Measurements from ENCODE around the gene POLA1.
"Not testable (repeated sequence)": the region's sequence is repeated elsewhere in the genome, so short reads cannot be mapped to it uniquely, and the experiment has no call there.

POLA1 gene, protein sequence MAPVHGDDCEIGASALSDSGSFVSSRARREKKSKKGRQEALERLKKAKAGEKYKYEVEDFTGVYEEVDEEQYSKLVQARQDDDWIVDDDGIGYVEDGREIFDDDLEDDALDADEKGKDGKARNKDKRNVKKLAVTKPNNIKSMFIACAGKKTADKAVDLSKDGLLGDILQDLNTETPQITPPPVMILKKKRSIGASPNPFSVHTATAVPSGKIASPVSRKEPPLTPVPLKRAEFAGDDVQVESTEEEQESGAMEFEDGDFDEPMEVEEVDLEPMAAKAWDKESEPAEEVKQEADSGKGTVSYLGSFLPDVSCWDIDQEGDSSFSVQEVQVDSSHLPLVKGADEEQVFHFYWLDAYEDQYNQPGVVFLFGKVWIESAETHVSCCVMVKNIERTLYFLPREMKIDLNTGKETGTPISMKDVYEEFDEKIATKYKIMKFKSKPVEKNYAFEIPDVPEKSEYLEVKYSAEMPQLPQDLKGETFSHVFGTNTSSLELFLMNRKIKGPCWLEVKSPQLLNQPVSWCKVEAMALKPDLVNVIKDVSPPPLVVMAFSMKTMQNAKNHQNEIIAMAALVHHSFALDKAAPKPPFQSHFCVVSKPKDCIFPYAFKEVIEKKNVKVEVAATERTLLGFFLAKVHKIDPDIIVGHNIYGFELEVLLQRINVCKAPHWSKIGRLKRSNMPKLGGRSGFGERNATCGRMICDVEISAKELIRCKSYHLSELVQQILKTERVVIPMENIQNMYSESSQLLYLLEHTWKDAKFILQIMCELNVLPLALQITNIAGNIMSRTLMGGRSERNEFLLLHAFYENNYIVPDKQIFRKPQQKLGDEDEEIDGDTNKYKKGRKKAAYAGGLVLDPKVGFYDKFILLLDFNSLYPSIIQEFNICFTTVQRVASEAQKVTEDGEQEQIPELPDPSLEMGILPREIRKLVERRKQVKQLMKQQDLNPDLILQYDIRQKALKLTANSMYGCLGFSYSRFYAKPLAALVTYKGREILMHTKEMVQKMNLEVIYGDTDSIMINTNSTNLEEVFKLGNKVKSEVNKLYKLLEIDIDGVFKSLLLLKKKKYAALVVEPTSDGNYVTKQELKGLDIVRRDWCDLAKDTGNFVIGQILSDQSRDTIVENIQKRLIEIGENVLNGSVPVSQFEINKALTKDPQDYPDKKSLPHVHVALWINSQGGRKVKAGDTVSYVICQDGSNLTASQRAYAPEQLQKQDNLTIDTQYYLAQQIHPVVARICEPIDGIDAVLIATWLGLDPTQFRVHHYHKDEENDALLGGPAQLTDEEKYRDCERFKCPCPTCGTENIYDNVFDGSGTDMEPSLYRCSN (N-terminal part only)

DNA sequence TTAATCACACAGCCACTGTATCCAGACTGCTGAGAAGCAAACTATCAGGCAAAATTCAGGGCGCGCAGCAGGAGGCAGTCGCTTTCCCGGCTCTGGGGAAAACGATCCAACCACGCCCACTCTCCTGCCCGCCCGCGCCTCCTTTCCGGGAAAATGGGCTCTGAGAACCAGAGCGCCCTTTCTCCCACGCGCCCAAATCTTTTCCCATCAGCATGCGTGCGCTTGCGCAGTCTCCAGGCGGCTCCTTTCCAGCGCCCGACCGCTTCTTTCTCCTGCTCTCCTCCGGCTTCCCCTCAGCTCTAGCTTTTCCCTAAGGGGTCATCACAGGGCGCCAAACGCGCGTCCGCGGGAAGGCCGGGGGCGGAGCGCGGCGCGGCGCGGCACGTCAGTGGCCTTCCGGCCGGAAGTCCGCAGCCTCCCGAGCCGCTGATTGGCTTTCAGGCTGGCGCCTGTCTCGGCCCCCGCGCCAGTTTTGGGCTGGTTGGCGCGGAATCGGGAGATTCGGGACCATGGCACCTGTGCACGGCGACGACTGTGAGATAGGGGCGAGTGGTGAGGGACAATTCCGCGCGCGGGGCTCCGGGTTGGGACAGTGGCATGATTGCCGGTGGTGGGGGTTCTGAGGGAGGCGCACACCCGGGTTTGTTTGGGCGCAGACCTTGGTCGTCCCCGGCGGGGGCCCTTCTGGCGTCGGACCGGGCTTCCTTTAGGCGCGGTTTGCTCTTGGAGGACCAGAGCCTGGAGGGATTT lies at the start of gene POLA1:
Gene POLA1 (plus strand): TSS at position 466 of the 750 bp plus-strand sequence. CDS start 44 bp downstream, at position 510.
- peak; percentile 69 for DNase-seq

DNA sequence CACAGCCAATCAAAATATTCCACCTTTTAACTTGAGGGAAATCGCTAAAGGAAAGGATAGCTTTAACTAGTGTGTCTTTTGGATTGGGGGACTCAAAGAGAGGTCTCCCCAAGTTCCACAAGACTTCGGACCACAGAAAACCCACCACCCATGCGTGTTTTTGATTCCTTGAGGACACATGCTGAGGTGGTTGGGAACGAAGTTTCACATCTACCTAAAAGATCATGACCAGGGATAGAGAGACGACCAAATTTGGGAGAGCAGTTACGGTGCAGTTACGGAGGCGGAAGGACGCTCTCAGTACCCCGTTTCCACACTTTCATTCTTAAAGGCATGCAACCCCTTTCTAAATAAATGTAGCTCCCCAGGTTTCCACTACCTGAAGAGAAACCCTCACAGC lies 47.7 kb upstream of the POLA1 start:
- no peak for DNase-seq

DNA sequence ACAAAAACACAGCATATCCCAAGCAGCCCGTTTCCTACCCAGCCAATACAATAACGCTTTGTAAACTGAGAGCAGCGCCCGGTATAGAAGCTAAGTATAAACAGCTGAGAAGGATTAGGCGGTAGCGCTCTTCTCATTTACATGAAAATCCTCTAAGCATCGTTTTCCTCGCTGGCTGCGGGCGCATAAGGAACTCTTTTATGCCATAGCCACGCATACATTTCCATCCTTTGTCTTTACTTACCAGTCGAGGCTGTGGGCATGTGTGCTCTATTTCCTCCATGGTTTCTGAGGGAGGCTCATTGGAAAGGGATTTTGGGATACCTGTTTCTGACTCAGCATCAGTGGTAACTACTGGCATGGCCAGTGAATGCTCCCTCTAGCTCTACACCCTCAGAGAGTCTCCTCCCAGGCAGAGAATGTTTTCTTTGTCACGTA lies 47.0 kb upstream of the POLA1 start:
- DNase-seq = no peak

DNA sequence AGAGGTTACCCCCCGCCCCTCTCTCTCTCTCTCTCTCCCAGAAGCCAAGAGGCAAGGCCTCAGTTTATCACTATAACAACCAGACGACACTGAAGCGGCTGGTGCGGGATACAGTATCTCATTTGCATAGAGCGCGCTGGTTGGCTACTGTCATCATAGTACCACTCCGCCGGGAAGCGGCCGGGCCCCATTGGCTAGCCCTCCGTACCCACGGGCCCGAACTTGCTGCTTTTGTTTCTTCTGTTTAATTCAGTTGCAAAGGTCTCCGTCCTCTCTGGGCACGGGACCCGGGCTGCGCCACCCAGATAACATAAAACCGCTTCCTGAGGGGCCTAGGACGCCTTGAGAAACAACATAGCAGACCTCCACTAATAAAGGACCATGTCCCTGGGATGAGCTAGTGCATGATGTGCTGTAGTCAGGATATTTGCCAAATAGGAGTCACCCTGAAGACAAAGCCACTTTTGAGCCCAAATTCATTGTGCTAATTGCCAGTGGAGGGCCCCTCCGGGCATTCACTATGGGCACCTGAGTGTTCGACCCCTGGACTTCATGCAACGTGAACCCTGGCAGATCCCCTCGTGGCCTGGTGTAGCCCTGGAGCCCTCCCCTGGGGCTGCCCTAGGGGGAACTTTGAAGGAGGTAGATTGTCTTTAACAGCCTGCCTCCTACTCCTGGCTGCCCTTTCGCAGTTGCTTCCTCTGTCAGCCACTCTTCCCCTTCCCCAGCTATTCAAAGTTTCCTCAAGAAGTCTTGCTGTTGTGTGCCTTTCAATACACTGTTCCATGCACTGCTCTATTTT lies 46.3 kb upstream of the POLA1 start, which contains the start of gene PCYT1B:
Gene PCYT1B (minus strand): TSS at position 91 of the 802 bp plus-strand sequence. CDS start 242 bp downstream, outside the sequence.
- DNase-seq = peak; percentile 57

DNA sequence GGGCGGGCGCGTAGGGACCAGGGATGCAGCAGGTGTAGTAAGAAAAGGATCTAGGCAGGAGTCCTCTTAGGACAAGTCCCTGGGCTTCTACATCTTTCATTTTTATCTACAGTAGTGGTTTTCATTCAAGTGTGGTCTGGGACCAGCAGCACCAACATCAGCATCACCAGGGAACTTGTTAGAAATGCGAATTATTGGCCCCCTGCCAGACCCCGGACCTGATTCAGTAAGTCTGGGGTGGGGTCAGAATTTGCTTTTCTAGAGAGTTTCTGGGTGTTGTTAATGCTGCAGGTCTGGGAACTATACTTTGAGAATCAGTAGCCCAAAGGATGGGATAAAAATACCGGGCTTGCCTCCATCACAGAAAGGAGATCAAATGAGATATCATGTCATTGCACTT lies 45.2 kb upstream of the POLA1 start:
- DNase-seq = no peak

DNA sequence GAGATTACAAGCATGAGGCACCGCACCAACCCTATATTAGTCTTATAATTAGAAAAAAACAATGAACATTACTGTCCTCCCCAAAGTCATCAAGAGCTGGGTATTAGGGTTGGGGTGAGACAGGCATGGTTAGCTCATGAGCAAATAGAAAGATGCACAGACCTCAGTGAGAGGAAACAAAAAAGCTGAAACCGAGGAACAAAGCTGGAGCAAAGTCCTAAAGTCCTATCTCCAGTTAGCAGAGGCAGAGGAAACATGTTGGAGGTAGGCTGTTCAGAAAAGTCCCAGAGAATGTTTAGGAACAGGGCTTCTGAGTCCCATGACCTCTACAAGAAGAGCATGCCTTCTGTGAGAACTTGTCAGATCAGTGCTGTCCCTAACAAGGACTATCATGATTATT lies 41.9 kb upstream of the POLA1 start:
- no peak for DNase-seq

DNA sequence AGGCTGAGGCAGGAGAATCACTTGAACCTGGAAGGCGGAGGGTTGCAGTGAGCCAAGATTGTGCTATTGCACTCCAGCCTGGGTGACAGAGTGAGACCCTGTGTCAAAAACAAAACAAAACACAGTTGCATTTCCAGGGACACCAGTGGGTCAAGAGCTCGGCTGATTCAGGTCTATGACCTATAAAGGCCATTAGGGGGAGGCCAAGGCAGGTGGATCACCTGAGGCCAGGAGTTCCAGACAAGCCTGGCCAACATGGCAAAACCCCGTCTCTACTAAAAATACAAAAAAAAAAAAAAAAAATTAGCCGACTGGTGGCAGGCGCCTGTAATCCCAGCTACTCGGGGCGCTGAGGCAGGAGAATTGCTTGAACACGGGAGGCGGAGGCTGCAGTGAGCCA lies 38.0 kb upstream of the POLA1 start:
- not testable (repeated sequence) for DNase-seq

DNA sequence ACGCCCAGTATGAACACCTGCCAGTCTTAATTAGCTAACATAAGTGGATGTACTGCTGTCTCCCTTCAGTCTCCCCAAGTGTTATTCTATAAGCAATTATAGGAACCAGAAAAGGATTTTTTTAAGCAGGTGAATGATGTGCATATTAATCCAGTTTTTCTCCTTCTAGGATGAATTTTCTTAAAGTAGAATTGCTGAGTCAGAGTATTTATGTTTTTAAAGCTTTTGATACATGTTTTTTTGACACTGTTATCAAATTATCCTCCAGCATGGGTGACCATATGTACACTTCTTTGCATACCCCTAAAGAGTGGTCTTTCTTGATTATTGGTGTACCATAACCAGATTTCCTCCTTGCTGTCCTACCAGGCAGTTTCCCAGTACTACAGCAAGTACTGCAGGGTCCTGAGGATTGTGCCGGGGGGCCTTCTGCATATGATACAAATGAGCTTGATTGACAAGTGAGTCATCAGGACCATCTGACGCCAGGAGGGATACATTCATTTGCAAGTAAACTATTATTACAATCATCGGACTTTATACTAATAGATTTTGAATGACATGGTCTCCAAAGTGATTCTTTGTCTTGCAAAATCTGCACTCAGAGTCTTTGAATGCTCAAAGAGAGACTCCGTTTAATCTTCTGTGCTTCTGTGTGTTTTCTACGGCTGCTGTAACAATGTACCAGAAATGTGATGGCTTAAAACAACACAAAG lies 35.9 kb upstream of the POLA1 start:
- no peak for DNase-seq

DNA sequence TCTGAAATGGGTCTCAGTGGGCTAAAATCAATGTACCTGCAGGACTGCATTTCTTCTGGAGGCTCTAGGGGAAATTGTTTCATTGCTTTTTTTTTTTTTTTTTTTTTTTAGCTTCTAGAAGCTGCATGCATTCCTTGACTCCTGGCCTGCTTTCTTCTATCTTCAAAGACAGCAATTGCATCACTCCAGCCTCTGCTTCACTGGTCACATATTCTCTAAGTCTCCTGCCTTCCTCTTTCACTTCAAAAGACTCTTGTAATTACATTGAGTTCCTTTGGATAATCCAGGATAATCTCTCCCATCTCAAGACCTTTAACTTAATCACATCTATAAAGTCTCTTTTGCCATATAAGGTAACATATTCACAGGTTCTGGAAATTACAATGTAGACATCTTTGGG lies 35.3 kb upstream of the POLA1 start:
- no peak for DNase-seq

DNA sequence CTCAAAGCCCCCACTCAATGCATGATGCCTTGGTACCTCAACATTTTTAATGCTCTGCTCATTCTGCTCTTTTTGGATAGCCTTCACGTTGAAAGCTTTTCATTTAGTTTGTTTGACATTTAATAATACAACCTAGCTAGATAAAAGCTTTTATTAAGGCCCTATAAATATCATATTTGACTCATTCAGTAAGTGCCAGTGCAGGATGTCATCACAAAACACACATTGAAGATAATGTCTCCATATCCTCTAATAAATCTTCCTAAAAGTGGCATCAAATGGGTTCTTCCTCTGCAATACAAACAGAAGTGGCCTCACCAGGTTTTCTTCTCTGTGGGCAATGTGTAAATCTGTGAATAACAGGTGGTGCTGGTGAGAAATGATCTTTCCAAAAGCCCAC lies 34.6 kb upstream of the POLA1 start:
- DNase-seq = no peak

DNA sequence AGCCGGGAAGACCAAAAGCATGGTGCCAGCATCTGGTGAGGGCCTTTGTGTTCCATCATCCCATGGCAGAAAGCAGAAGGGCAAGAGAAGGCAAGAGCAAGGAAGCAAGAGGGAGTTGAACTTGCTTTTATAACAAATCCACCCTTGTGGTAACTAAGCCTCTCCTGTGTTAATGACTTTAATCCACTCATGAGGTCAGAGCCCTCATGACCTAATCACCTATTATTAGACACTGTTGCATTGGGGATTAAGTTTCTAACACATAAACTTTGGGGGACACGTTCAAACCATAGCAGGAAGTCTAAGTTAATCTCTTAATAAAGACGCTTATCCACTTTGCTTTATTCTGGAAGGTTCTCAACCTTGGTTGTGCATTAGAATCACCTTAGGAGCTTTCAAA lies 34.1 kb upstream of the POLA1 start:
- DNase-seq = no peak

DNA sequence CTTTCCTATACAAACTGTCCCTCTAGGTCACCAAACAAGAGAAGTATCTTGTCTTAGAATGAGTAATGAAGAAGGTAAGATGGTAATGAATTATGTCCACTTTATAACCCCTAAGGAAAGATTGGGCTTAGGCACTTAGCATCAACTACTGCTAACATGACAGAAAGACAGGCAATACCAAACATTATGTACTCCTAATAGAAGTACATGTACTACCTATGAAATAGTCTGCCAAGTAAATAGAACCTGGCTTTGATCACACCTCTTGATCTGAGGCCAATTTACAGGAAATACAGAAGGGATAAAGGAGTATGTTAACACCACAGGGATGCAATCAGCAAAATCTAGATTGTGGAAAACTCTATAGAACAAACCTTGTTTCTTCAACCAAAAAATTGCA lies 32.4 kb upstream of the POLA1 start:
- DNase-seq = no peak

DNA sequence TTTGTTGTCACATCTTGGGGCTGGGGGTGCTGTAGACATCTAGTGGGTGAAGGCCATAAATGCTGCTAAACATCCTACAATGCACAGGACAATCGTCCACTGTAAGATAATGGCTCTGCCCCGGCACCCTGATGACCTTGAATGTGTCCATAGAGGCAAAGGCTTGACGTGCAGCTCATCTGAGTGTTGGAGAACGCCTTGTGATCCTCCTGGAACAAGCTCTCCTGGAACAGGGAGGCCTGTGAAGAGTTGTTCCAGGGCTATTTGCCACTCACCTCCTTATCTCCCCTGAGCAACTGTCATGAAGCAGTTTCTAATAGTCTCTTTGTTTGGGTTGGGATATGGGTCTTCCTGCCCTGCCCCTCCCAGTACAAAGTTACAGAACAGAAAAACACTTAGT lies 31.4 kb upstream of the POLA1 start:
- no peak for DNase-seq

DNA sequence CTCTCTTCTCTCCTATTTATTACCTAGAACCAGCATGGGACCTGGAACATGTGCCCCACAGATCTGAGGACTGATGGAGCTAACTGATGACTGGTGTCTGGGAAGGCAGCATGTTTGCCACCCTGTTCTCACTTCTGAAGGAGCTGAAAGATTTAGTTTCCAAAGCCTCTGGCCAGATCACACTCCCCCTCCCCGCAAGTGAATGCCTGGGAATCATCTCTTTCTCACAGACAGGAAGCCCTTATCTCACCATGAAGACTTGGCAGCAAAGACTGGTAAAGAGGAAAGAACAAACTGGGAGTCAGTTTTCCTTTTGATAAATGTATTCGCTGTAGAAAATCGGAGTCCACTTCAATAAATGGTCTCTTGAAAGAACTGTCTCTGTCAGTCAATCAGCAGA lies 25.6 kb upstream of the POLA1 start:
- no peak for DNase-seq

DNA sequence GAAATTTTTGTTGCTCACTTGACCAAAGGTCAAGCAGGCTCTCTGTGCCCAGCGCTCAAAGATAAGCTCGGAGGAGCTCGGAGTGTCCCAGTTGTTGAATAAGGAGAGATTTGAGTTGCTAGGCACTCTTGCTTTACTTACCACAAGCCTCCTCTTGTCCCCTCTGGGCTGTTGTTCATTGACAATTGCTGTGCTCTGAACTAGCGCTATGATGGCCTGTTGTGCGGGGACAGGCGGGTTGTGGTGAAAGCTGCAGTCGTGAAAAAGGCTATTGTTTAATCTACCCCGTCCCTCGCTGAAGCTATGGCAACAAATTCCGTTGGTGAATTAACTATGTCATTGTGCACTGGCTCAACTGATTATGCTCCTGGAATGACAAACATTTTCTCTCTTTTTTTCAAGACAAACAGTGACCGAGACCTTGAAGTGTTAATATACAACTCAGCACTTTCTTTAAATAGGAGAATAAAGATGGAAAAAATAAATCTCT lies 21.0 kb upstream of the POLA1 start:
- no peak for DNase-seq

DNA sequence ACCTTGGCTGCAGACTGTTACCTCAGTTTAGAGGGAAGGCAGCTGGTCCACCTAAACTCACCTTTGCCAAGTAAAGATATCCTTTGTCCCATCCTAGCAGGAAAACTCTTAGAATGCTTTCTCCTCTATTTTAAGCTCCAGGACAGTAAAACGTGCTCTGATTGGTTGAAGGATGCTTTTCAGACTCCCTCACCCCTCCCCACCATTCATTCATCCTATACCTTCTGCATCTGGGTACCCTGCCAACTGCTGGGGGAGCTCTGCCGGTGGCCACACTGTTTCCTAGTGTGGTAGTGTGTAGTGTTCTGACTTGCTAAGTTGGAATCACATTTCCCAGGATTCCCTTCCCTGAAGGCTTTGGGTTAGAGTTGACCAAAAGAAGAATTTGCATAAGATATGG lies 20.3 kb upstream of the POLA1 start:
- no peak for DNase-seq

DNA sequence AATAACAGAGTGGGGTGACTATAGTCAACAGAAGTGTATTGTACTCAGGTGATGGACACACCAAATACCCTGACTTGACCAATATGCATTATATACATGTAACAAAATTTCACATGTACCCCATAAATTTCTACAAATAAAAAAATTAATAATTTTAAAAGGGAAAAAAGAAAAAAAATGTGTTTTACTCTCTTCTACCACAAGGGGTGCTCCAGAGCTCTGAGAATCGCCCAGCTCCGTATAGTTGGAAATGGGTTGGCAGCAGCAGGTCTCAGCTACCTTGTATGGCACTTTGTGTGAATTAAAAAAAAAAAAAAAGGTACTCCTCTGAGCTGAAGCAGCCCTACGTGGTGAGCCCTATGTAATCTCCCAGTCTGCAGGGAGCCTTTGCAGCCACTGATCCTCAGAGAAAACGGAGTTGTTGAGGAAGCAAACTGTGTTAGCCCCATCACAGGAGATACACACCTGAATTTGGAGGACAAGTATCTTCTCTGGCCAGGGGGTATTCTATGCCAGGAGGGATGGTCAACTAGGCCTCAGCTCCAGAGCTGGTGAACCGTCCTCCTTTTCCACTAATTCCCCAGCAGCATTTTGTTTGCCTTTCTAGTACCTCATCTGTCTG lies 17.2 kb upstream of the POLA1 start:
- peak; percentile 15 for DNase-seq

DNA sequence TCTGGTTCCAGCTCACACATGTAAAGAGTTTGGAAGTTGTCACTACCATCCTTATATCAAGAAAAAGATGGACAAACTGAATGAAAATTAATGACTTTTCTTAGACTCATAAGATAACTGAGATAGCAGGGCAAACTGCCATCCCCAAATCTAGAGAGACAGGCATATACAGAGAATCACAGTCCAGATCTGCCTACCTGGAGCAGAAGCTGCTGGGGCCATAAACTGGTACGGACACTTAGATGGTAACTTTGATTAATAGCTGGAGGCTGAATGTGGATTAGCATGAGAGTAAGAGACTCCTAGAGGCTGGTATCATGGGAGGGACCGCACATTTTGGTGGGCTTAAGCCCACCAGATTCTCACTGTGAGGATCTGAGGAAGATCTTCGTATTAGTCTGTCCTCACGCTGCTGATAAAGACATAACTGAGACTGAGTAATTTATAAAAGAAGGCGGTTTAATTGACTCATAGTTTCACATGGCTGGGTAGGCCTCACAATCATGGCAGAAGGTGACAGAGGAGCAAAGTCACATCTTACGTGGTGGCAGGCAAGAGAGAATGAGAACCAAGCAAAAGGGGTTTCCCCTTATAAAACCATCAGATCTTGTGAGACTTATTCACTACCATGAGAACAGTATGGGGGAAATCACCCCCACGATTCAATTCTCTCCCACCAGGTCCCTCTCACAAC lies 10.8 kb upstream of the POLA1 start:
- no peak for DNase-seq

DNA sequence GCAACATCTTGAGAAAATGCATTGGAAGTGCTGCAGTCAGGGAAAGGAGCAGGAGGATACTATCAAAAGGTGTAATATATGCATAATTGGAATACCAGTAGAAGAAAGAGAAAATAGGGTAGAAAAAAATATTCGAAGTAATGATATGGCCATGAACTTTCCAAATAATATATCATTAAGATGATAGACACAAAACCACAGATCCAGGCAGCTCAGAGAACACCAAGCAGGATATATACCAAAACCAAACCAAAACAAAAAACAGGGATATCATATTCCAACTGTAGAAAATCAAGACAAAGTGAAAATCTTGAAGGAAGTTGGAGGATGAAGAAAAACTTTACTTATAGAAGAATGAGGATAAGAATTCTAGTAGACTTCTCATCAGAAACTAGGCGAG lies 9.7 kb upstream of the POLA1 start:
- DNase-seq = no peak

All from CD4-positive, alpha-beta T cell treated with Interleukin-10 for 1 hour (primary cell).